ENCODE data around the gene CACNA1C. TPM values are rescaled to one million over a fixed set of nuclear protein-coding genes. Genes with fewer than 3 reads are reported as not detected.

Gene CACNA1C
- total RNA-seq, 4 donors from 2014 or later: 9.7 to 42.1 (median 18.1) TPM

- TF ChIP-seq CTCF (IDR thresholded peaks at IDR 0.05) (no peak), POLR2A (IDR thresholded peaks at IDR 0.05) (no peak)
- DNase-seq: no peak
- no peaks in the 10 kb centered on the region for H3K27me3 ChIP-seq
- no peak overlapping the region for H3K27ac ChIP-seq
- no peaks in the 10 kb centered on the region for H3K9me3 ChIP-seq
- no peaks in the 10 kb centered on the region for H3K4me1 ChIP-seq
- no peak overlapping the region for H3K4me3 ChIP-seq
- H3K36me3 ChIP-seq: no peaks in the 10 kb centered on the region
Observed at GRCh38 chr12:2027351-2027750, 25.4 kb upstream of the CACNA1C start.

- DNase-seq: no peak
- H3K4me3 ChIP-seq: no peak overlapping the region
- no peaks in the 10 kb centered on the region for H3K27me3 ChIP-seq
- no peak overlapping the region for H3K27ac ChIP-seq
- H3K9me3 ChIP-seq: no peaks in the 10 kb centered on the region
- H3K4me1 ChIP-seq: peaks cover 0 to 4% (median 2%) of the 10 kb centered on the region in 4 donors
- no peaks in the 10 kb centered on the region for H3K36me3 ChIP-seq
- TF ChIP-seq CTCF (IDR thresholded peaks at IDR 0.05): no peak
- no peak for TF ChIP-seq POLR2A (IDR thresholded peaks at IDR 0.05)
Observed at GRCh38 chr12:2029851-2030250, 22.9 kb upstream of the CACNA1C start.

- Histone ChIP-seq H3K36me3 (no peaks in the 10 kb centered on the region), H3K4me1 (peaks cover 0 to 11% (median 5%) of the 10 kb centered on the region in 4 donors), H3K4me3 (no peak overlapping the region), H3K27ac (no peak overlapping the region), H3K27me3 (no peaks in the 10 kb centered on the region), H3K9me3 (no peaks in the 10 kb centered on the region)
- no peak for DNase-seq
- TF ChIP-seq POLR2A (IDR thresholded peaks at IDR 0.05): no peak
- no peak for TF ChIP-seq CTCF (IDR thresholded peaks at IDR 0.05)
Observed at GRCh38 chr12:2032506-2032905, 20.3 kb upstream of the CACNA1C start.

GRCh38 chr12:2034633-2035430 is 18.0 kb upstream of the CACNA1C start:
- H3K4me3 ChIP-seq: peak overlapping the region; percentile 20 to 54 (median 40)
- TF ChIP-seq CTCF (IDR thresholded peaks at IDR 0.05) (peak; percentile 74 to 97 (median 94)), POLR2A (IDR thresholded peaks at IDR 0.05) (no peak)
- no peak overlapping the region for H3K27ac ChIP-seq

GRCh38 chr12:2035431-2036055 is 17.2 kb upstream of the CACNA1C start:
- H3K4me3 ChIP-seq: peak overlapping the region in 3 of 4 donors; percentile 38 to 54 (median 41)
- peaks cover 0 to 11% (median 5%) of the 10 kb centered on the region in 4 donors for H3K4me1 ChIP-seq
- no peak for DNase-seq
- TF ChIP-seq POLR2A (IDR thresholded peaks at IDR 0.05) (no peak), CTCF (IDR thresholded peaks at IDR 0.05) (no peak)
- no peaks in the 10 kb centered on the region for H3K27me3 ChIP-seq
- H3K9me3 ChIP-seq: no peaks in the 10 kb centered on the region
- H3K36me3 ChIP-seq: no peaks in the 10 kb centered on the region
- H3K27ac ChIP-seq: no peak overlapping the region

More at GRCh38 chr12:2034633-2035430, 18.0 kb upstream of the CACNA1C start:
- peak; percentile 78 to 94 (median 91) for DNase-seq
- Histone ChIP-seq H3K9me3 (no peaks in the 10 kb centered on the region), H3K36me3 (no peaks in the 10 kb centered on the region), H3K27me3 (no peaks in the 10 kb centered on the region), H3K4me1 (peaks cover 0 to 11% (median 5%) of the 10 kb centered on the region in 4 donors)
